HG03378 (cell line): ENCODE results near the gene FOXP1.

Experiments
- ATAC-seq: cut with Tn5 transposase; IDR thresholded peaks from one replicate; pipeline ENCODE4 v1.9.1; 2021; ENCODE audit warnings: mild to moderate bottlenecking, moderate library complexity; ENCODE audit not compliant: unreplicated experiment

FOXP1 gene

GRCh38 chr3:71384837-71385716, 198.5 kb downstream of the FOXP1 start:
- no peak for ATAC-seq

- ATAC-seq: no peak
Observed at GRCh38 chr3:71384388-71384787, 199.1 kb downstream of the FOXP1 start.

GRCh38 chr3:71380096-71380495, 203.4 kb downstream of the FOXP1 start:
- ATAC-seq: no peak

- no peak for ATAC-seq
Observed at GRCh38 chr3:71378509-71378908, 205.0 kb downstream of the FOXP1 start.

- ATAC-seq: peak; percentile 87
Observed at GRCh38 chr3:71376911-71377310, 206.6 kb downstream of the FOXP1 start.

GRCh38 chr3:71376503-71376902, 207.0 kb downstream of the FOXP1 start:
- no peak for ATAC-seq

GRCh38 chr3:71374582-71374981, 208.9 kb downstream of the FOXP1 start:
- ATAC-seq: no peak

GRCh38 chr3:71372911-71373637, 210.5 kb downstream of the FOXP1 start:
- ATAC-seq: no peak

- ATAC-seq: no peak
Observed at GRCh38 chr3:71372241-71372768, 211.2 kb downstream of the FOXP1 start.

GRCh38 chr3:71371282-71371681, 212.2 kb downstream of the FOXP1 start:
- ATAC-seq: no peak

GRCh38 chr3:71370467-71370866, 213.1 kb downstream of the FOXP1 start:
- no peak for ATAC-seq

GRCh38 chr3:71369701-71370391, 213.7 kb downstream of the FOXP1 start:
- no peak for ATAC-seq

GRCh38 chr3:71366988-71367604, 216.4 kb downstream of the FOXP1 start:
- ATAC-seq: no peak

- ATAC-seq: no peak
Observed at GRCh38 chr3:71361334-71361890, 222.1 kb downstream of the FOXP1 start.

- ATAC-seq: peak; percentile 87
Observed at GRCh38 chr3:71360764-71361163, 222.8 kb downstream of the FOXP1 start.

- ATAC-seq: peak; percentile 36
Observed at GRCh38 chr3:71360180-71360579, 223.3 kb downstream of the FOXP1 start.

GRCh38 chr3:71358243-71358642, 225.3 kb downstream of the FOXP1 start:
- ATAC-seq: no peak

GRCh38 chr3:71356265-71356664, 227.3 kb downstream of the FOXP1 start:
- ATAC-seq: no peak

GRCh38 chr3:71355862-71356261, 227.7 kb downstream of the FOXP1 start:
- ATAC-seq: no peak

GRCh38 chr3:71355037-71355436, 228.5 kb downstream of the FOXP1 start:
- no peak for ATAC-seq
